Neutrophil (primary cell): Measurements from ENCODE around the gene SPIN1.

Experiments used
- H3K27ac ChIP-seq: fragments of 200-600 bp; sonication (generic); 2 replicates; pipeline ENCODE4 v1.5.1; 2016; ENCODE audit warnings: mild to moderate bottlenecking, moderate library complexity
- H3K27me3 ChIP-seq: fragments of 200-600 bp; sonication (generic); 2 replicates; pipeline ENCODE4 v1.6.0; 2016; ENCODE audit warnings: mild to moderate bottlenecking
- H3K36me3 ChIP-seq: fragments of 200-600 bp; sonication (generic); 2 replicates; pipeline ENCODE4 v1.5.1; 2017
- H3K4me1 ChIP-seq, 2 experiments: fragments of 200-600 bp in 1 of 2; sonication (generic) in 1 of 2; 1 replicate in 1 of 2; 2 replicates in 1 of 2; pipeline versions ENCODE4 v1.5.1 to v1.6.1; 2013 to 2016; ENCODE audit warnings: low read depth in 1 of 2, low read length in 1 of 2, mild to moderate bottlenecking in 1 of 2, moderate library complexity in 1 of 2; ENCODE audit not compliant: control insufficient read depth in 1 of 2, insufficient read depth in 1 of 2
- H3K4me3 ChIP-seq, 2 experiments: fragments of 200-600 bp in 1 of 2; sonication (generic) in 1 of 2; 1 replicate in 1 of 2; 2 replicates in 1 of 2; pipeline ENCODE4 v1.5.1; 2013 to 2016; ENCODE audit warnings: low read depth in 1 of 2, low read length in 1 of 2, mild to moderate bottlenecking in 1 of 2, moderate library complexity in 1 of 2
- H3K9me3 ChIP-seq: fragments of 200-600 bp; sonication (generic); 2 replicates; pipeline ENCODE4 v1.5.1; 2016
- TF ChIP-seq, protein P1 (sequence below): fragments of 200-600 bp; sonication (generic); IDR thresholded peaks from 2 replicates; pipeline ENCODE4 v1.5.1; 2016; ENCODE audit warnings: antibody characterized with exemption

Gene SPIN1

DNA sequence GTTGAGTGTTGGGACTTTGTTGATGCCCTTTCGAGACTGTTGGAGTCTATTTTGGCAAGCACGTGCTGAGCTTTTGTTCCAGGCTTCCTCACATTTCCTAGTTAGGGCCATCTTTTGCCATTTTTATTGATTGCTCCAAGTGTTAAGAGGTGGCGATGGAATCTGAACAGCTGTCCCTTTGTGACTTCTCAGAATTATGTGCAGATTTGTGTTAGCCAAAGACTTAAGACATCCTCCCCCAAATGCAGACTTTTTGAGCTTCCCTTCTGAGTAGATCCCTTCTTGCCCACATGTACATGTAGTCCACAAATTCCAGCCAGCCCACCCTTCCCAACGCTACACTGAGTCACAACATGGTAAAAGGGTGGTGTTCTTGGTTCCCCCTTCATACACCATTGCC, 59.2 kb downstream of the SPIN1 start:
- TF ChIP-seq, protein P1, sequence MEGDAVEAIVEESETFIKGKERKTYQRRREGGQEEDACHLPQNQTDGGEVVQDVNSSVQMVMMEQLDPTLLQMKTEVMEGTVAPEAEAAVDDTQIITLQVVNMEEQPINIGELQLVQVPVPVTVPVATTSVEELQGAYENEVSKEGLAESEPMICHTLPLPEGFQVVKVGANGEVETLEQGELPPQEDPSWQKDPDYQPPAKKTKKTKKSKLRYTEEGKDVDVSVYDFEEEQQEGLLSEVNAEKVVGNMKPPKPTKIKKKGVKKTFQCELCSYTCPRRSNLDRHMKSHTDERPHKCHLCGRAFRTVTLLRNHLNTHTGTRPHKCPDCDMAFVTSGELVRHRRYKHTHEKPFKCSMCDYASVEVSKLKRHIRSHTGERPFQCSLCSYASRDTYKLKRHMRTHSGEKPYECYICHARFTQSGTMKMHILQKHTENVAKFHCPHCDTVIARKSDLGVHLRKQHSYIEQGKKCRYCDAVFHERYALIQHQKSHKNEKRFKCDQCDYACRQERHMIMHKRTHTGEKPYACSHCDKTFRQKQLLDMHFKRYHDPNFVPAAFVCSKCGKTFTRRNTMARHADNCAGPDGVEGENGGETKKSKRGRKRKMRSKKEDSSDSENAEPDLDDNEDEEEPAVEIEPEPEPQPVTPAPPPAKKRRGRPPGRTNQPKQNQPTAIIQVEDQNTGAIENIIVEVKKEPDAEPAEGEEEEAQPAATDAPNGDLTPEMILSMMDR, result no peak
- H3K4me1 ChIP-seq, result peaks cover 0 to 5% of the 10 kb centered on the region in 2 experiments
- H3K27me3 ChIP-seq, result no peaks in the 10 kb centered on the region
- no peak overlapping the region for H3K27ac ChIP-seq
- peaks cover 8% of the 10 kb centered on the region for H3K36me3 ChIP-seq
- no peak overlapping the region for H3K4me3 ChIP-seq
- no peaks in the 10 kb centered on the region for H3K9me3 ChIP-seq

DNA sequence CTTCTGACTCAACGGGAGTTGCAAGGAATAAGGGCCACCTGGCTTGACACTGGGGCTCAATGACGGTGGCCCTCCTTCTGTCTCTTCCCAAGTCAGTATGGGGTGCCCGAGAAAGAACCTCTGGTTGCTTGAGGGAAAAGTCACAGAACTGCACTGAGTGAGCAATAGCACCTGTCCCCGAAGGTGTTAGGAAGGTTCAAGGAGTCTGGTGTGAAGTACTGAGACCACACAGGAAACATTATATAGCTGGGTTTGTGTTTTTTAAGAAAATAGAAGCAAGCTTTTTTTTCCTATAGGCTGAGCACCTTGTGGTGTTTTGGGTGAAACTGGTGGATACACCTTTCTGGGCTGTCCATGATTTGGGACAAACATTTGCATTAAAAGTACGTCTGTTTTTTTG, 62.9 kb downstream of the SPIN1 start:
- no peak overlapping the region for H3K4me3 ChIP-seq
- TF ChIP-seq, protein P1, result no peak
- H3K4me1 ChIP-seq, result no peaks in the 10 kb centered on the region
- H3K27ac ChIP-seq, result no peak overlapping the region
- H3K27me3 ChIP-seq, result no peaks in the 10 kb centered on the region
- H3K9me3 ChIP-seq, result no peaks in the 10 kb centered on the region
- H3K36me3 ChIP-seq, result peaks cover 9% of the 10 kb centered on the region

DNA sequence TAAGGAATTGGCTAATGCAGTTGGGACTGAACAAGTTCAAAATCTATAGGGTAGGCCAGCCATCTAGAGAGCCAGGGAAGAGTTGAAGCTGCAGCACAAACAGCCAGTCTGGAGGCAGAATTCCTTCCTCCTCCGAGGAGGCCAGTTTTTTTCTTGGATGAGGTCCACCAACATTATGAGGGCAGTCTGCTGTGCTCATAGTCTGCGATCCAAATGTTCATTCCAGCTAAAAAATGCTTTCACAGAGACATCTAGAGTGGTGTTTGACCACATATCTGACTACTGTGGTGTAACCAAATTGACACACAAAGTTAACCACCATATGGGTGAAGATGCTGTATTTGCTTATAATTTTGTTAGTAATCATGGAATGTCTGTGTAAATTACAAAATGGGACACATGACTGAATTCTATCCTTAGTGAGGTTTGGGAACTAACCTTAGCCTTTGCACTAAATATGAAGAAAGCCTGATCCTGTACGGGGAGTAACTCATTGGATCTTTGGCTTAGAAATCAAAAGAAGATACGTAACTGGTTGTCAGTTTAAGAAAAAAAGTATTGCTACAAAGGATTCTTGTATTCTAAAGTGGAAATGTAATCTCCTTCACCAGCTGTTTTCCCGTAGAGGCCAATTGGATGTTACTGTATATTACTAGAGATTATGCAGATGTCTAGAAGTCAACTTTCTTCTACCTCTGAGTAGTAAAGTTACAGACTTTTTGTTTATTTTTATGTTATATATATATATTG, 70.6 kb downstream of the SPIN1 start:
- TF ChIP-seq, protein P1, result no peak
- H3K9me3 ChIP-seq, result no peaks in the 10 kb centered on the region
- H3K36me3 ChIP-seq, result peaks cover 4% of the 10 kb centered on the region
- H3K4me3 ChIP-seq, result no peak overlapping the region
- H3K4me1 ChIP-seq, result no peaks in the 10 kb centered on the region
- no peaks in the 10 kb centered on the region for H3K27me3 ChIP-seq
- H3K27ac ChIP-seq, result no peak overlapping the region

DNA sequence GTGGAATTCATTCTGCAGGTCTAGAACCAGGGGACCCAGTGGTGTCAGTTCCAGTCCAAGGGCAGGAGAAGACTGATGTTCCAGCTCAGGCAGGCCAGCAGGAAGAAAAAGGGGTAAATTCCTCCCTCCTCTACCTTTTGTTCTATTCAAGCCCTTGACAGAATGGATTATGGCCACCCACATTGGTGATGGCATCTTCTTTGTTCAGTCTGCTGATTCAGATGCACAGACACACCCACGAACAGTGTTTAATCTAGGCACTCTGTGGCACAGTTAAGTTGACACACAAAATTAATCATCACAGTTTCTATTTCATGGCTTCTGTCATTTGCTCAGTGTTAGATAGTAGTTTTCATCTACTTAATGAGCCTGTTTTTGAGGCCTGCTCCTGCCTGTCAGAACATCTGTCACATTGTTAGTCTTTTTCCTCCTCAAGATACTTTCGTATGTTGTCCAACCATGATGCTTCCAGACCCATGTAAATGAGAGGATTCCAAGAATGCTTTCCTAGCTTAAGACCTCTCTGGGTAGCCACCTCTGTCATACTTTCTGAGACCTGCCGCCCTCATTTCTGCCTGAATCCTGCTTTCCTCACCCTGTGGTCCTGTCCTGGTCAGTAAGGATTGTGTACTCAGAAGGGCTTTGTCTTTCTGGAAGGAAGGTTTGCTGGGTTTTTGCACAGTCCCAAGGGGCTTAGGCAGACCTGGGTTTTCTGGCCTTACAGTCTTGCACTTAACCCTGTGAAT, 72.5 kb downstream of the SPIN1 start:
- Histone ChIP-seq H3K4me1 (no peaks in the 10 kb centered on the region), H3K27ac (no peak overlapping the region), H3K27me3 (no peaks in the 10 kb centered on the region), H3K4me3 (no peak overlapping the region), H3K9me3 (no peaks in the 10 kb centered on the region), H3K36me3 (peaks cover 4% of the 10 kb centered on the region)
- TF ChIP-seq, protein P1, result no peak

DNA sequence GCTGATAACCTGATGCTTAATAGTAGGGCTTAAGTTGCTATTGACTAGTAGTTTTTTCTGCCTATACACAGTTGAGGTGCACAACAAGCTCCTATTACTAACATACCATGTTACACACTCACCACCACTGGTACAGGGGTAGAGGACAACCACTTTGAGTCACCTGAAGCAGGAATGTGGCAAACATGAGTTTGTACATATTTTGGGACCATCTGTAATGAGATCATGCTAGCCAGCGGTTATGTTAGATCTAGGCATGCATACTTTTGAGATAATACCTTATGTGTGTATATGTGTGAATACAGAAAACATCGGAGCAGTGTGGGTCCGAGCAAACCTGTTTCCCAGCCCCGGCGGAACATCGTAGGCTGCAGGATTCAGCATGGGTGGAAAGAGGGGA, 73.9 kb downstream of the SPIN1 start:
- H3K27ac ChIP-seq, result no peak overlapping the region
- no peaks in the 10 kb centered on the region for H3K9me3 ChIP-seq
- no peaks in the 10 kb centered on the region for H3K4me1 ChIP-seq
- TF ChIP-seq, protein P1, result no peak
- no peaks in the 10 kb centered on the region for H3K36me3 ChIP-seq
- H3K27me3 ChIP-seq, result no peaks in the 10 kb centered on the region
- H3K4me3 ChIP-seq, result no peak overlapping the region
